ENCODE results near the gene RAMACL. TPM values are rescaled to one million over a fixed set of nuclear protein-coding genes. Genes with fewer than 3 reads are reported as not detected.
A peak's percentile ranks its signal among the peaks of the same experiment; 100 is the strongest.

Gene RAMACL
- total RNA-seq, 1 experiment from 2014 or later: 0.28 TPM

DNA sequence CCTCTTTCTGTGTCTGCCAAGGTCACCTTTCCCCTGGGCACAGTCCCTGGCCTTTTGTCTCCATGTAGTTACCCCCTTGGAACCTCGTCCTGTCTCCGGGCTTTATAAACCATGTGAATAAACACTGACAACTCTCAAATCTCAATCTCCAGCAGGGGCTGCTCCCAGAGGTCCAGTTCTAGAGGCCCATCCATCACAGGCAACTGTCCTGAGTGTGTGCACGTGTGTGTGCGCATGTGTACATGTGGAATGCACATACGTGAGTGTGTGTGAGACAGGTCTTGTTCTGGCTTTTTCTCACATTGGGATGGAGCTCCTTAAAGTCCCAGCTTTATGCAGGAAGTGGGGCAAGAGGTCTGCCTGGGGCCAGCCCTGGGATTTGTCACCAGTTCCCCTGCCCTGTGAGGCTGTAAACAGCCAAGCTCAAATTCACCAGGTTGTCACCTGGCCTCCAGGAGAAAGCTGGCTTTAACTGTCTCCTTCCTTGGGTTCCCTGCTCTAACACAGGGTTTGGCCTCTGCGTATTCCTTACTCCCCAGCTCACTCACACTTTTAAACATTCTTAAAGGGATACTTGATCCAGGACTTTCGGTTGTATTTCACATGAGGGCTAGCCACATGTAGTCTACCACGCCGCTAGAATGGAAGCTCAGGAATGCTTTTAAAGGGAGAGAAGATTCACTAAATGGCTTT lies 42.7 kb downstream of the RAMACL start:
- H2BK20ac ChIP-seq (ENCODE audit: low read depth, low read length, poor library complexity, severe bottlenecking): no peak overlapping the region
- H3K27ac ChIP-seq (ENCODE audit: insufficient read length, low read depth, low read length): no peak overlapping the region
- no peak overlapping the region for H2BK5ac ChIP-seq (ENCODE audit: insufficient read length, low read length)
- WGBS (ENCODE audit: extremely low coverage, insufficient read length, low lambda C conversion rate): no CpG with 5 or more reads among the region's 9 CpGs
- H3K4me1 ChIP-seq (ENCODE audit: insufficient read depth, low read length): peaks cover 10% of the 10 kb centered on the region
- H4K5ac ChIP-seq (ENCODE audit: insufficient read length, low read depth, low read length): no peak overlapping the region
- Mint-ChIP-seq H3K36me3 (ENCODE audit: insufficient read depth in 1 of 3, low read depth in 3 of 3) (no peaks in the 10 kb centered on the region; a peak in 1 of 7 replicates), H3K4me3 (no peak overlapping the region; a peak in 1 of 5 replicates), H3K27ac (peak overlapping the region in 2 of 3 experiments; percentile 12 to 41; a peak in 4 of 7 replicates), H3K9me3 (no peaks in the 10 kb centered on the region), H3K27me3 (ENCODE audit: low read depth) (no peaks in the 10 kb centered on the region; the same call in none of the 2 replicates), H3K4me1 (peaks cover 38 to 43% of the 10 kb centered on the region in 2 experiments)
- H4K20me1 ChIP-seq (ENCODE audit: control insufficient read depth, insufficient read depth, insufficient read length): no peaks in the 10 kb centered on the region
- no peaks in the 10 kb centered on the region for H3K27me3 ChIP-seq (ENCODE audit: insufficient read depth, low read length)
- no peak overlapping the region for H3K56ac ChIP-seq (ENCODE audit: insufficient read length, low read depth, low read length)
- no peak overlapping the region for H3K14ac ChIP-seq (ENCODE audit: insufficient read depth, low read length)
- H3K4me2 ChIP-seq (ENCODE audit: insufficient read depth, insufficient read length, low read length): no peak overlapping the region
- H2BK120ac ChIP-seq (ENCODE audit: low read depth, low read length, poor library complexity, severe bottlenecking): no peak overlapping the region
- no peaks in the 10 kb centered on the region for H3K23me2 ChIP-seq (ENCODE audit: insufficient read length, low read depth, low read length, poor library complexity, severe bottlenecking)
- no peak overlapping the region for H3K18ac ChIP-seq (ENCODE audit: insufficient read length, low read depth, low read length)
- no peak overlapping the region for H3K4ac ChIP-seq (ENCODE audit: low read depth, low read length)
- H3K9ac ChIP-seq (ENCODE audit: extremely low read depth, insufficient read length, low read length): no peak overlapping the region
- peak overlapping the region; percentile 68 for H2BK12ac ChIP-seq (ENCODE audit: insufficient read length, low read depth, low read length)
- H4K91ac ChIP-seq (ENCODE audit: insufficient read length, low read depth, low read length): no peak overlapping the region
- H2AK5ac ChIP-seq (ENCODE audit: insufficient read length, low read length): no peak overlapping the region
- H3K23ac ChIP-seq (ENCODE audit: insufficient read length, low read depth, low read length): no peak overlapping the region
- H2AFZ ChIP-seq (ENCODE audit: low read length): no peak overlapping the region
- H3K79me1 ChIP-seq (ENCODE audit: insufficient read depth, low read depth, low read length, poor library complexity, severe bottlenecking): no peaks in the 10 kb centered on the region
- H4K8ac ChIP-seq (replicated peaks; ENCODE audit: insufficient read length, low read depth, low read length): no peak overlapping the region
- TF ChIP-seq, protein P1, sequence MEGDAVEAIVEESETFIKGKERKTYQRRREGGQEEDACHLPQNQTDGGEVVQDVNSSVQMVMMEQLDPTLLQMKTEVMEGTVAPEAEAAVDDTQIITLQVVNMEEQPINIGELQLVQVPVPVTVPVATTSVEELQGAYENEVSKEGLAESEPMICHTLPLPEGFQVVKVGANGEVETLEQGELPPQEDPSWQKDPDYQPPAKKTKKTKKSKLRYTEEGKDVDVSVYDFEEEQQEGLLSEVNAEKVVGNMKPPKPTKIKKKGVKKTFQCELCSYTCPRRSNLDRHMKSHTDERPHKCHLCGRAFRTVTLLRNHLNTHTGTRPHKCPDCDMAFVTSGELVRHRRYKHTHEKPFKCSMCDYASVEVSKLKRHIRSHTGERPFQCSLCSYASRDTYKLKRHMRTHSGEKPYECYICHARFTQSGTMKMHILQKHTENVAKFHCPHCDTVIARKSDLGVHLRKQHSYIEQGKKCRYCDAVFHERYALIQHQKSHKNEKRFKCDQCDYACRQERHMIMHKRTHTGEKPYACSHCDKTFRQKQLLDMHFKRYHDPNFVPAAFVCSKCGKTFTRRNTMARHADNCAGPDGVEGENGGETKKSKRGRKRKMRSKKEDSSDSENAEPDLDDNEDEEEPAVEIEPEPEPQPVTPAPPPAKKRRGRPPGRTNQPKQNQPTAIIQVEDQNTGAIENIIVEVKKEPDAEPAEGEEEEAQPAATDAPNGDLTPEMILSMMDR (conservative IDR thresholded peaks at IDR 0.05): no peak
- no peak overlapping the region for H3T11ph ChIP-seq (ENCODE audit: low read length)
- no peak for DNase-seq
- no peaks in the 10 kb centered on the region; the same call in 1 of the 2 replicates for H3K79me2 ChIP-seq (ENCODE audit: insufficient read depth, low read length)
- no peak overlapping the region for H2BK15ac ChIP-seq (ENCODE audit: low read depth, low read length)
- no peaks in the 10 kb centered on the region for H3K9me3 ChIP-seq (ENCODE audit: control insufficient read depth, low read depth, low read length)

Measured in H9 (cell line).